Measurements from ENCODE around the gene HACL1.
"Not testable (repeated sequence)": the region's sequence is repeated elsewhere in the genome, so short reads cannot be mapped to it uniquely, and the experiment has no call there.

HACL1 gene

GRCh38 chr3:15578289-15578867 is 23.0 kb downstream of the HACL1 start:
- no peak for DNase-seq

GRCh38 chr3:15576475-15576874 is 24.9 kb downstream of the HACL1 start:
- DNase-seq = no peak

GRCh38 chr3:15575446-15575845 is 25.9 kb downstream of the HACL1 start:
- DNase-seq = no peak

- DNase-seq = no peak
These were observed 29.2 kb downstream of the HACL1 start for GRCh38 chr3:15572138-15572537.

GRCh38 chr3:15563190-15563589 is 38.2 kb downstream of the HACL1 start:
- no peak for DNase-seq

GRCh38 chr3:15562560-15562959 is 38.8 kb downstream of the HACL1 start:
- no peak for DNase-seq

GRCh38 chr3:15558581-15558980 is 42.8 kb downstream of the HACL1 start:
- no peak for DNase-seq

GRCh38 chr3:15557511-15557946 is 43.8 kb downstream of the HACL1 start:
- DNase-seq = peak in 4 of 6 experiments; percentile 6 to 68 (median 32)

- no peak for DNase-seq
These were observed 44.9 kb downstream of the HACL1 start for GRCh38 chr3:15556512-15556911.

GRCh38 chr3:15553749-15554148 is 47.6 kb downstream of the HACL1 start:
- DNase-seq = no peak

- no peak for DNase-seq
These were observed 49.5 kb downstream of the HACL1 start for GRCh38 chr3:15551902-15552301.

- no peak for DNase-seq
These were observed 51.5 kb downstream of the HACL1 start for GRCh38 chr3:15549846-15550245.

- DNase-seq = no peak
These were observed 58.8 kb downstream of the HACL1 start for GRCh38 chr3:15542614-15543013.

GRCh38 chr3:15541371-15541770 is 60.0 kb downstream of the HACL1 start:
- DNase-seq = no peak

GRCh38 chr3:15539066-15539465 is 62.3 kb downstream of the HACL1 start:
- DNase-seq = no peak

GRCh38 chr3:15538345-15538744 is 63.0 kb downstream of the HACL1 start:
- DNase-seq = no peak

GRCh38 chr3:15536856-15537255 is 64.5 kb downstream of the HACL1 start:
- no peak for DNase-seq

- no peak for DNase-seq
These were observed 65.6 kb downstream of the HACL1 start for GRCh38 chr3:15535732-15536131.

GRCh38 chr3:15532614-15533013 is 68.8 kb downstream of the HACL1 start:
- not testable (repeated sequence) for DNase-seq

- DNase-seq = no peak
These were observed 70.0 kb downstream of the HACL1 start for GRCh38 chr3:15531346-15531745.

GRCh38 chr3:15528854-15529537 is 72.4 kb downstream of the HACL1 start:
- no peak for DNase-seq

- no peak for DNase-seq
These were observed 74.3 kb downstream of the HACL1 start for GRCh38 chr3:15527031-15527459.

- DNase-seq = no peak
These were observed 75.6 kb downstream of the HACL1 start for GRCh38 chr3:15525790-15526189.

GRCh38 chr3:15523660-15524417 is 77.5 kb downstream of the HACL1 start:
- DNase-seq = no peak
